ENCODE data around the gene INPPL1. TPM values are rescaled to one million over a fixed set of nuclear protein-coding genes. Genes with fewer than 3 reads are reported as not detected.

INPPL1 gene
- total RNA-seq, 4 donors from 2014 or later = 25.0 to 68.8 (median 41.2) TPM

DNA sequence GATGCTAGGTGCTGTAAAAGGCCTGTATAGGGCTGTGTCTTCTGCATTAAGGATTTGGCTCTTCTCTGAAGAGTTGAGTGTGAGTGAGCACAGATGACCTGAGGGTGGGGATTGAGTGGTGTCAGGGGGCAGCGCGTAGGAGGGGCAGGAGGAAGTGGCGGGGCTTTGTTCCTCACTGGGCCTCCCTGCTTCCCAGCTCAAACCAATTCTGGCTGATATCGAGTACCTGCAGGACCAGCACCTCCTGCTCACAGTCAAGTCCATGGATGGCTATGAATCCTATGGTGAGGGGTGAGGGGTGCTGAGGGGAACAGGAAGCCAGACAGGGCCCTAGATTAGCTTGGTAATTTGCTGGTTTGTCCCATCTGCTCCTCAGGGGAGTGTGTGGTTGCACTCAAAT, 10.4 kb downstream of the INPPL1 start:
- TF ChIP-seq CTCF (IDR thresholded peaks at IDR 0.05) (no peak), POLR2A (IDR thresholded peaks at IDR 0.05) (no peak)
- no peak overlapping the region for H3K4me3 ChIP-seq (ENCODE audit: low read depth, poor library complexity, severe bottlenecking)
- peak in 1 of 2 donors; percentile 15 for DNase-seq (ENCODE audit: low spot score in 2 of 2)
- WGBS, 2 donors = 87 to 98% methylated on average over 4 of the region's 4 CpGs
- intact Hi-C loops (cut with DNase I; ENCODE audit: low total_unique reads) = no loop called here

DNA sequence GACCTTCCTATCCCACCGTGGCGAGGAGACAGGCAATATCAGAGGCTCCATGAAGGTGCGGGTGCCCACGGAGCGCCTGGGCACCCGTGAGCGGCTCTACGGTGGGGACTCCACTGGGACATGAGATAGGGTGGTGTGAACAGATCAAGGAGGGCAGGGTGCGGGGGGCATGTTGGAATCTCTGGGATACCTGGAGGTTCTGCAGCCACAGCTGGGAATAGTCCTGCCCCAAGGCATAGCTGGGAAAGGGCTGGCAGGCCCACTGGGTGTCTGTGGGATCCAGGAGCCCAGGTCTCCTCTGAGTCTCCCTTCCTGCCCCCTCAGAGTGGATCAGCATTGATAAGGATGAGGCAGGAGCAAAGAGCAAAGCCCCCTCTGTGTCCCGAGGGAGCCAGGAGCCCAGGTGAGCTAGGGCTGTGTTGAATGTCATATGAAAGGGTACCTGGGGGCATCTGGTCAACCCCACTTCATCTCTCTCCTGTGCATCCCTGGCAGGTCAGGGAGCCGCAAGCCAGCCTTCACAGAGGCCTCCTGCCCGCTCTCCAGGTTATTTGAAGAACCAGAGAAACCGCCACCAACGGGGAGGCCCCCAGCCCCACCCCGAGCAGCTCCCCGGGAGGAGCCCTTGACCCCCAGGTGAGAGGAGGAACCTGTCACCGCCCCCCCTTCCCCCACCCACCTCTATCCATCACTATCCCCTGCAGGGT, 10.9 kb downstream of the INPPL1 start:
- intact Hi-C loops (cut with DNase I; ENCODE audit: low total_unique reads) = no loop called here
- peak in 1 of 2 donors; percentile 84 for DNase-seq (ENCODE audit: low spot score in 2 of 2)
- 92 to 93% methylated on average over 9 to 17 of the region's 17 CpGs for WGBS, 2 donors
- no peak overlapping the region for H3K4me3 ChIP-seq (ENCODE audit: low read depth, poor library complexity, severe bottlenecking)
- no peak for TF ChIP-seq POLR2A (IDR thresholded peaks at IDR 0.05)
- no peak for TF ChIP-seq CTCF (IDR thresholded peaks at IDR 0.05)

DNA sequence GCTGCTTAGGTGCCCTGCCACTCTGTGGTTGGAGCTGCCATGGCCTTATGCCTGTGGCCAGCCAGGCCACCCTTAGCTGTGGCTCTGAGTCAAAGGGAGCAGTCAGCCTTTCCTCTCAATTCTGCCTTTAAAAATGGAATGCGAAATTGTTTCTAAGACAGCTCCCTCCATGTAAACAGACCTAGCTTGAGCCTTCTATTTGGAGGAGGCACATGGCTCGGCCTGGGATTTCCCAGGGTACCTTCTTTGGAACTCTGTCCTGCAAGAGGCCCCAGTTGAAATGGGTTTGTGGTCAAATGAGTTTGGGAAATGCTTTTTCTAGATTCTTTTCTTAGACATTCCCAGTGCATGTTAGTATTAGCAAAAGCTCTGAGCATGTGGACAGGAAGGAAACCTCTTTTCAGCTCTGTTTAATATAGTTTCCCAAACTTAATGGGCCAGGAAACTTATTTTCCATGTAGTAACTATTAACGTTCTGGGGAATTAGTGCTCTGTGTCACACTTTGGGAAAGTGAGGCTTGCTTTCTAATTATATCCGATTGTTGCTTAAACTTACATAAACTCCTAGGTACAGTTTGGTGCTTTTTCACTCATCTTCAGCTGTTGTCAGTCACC, 11.6 kb downstream of the INPPL1 start:
- H3K4me3 ChIP-seq (ENCODE audit: low read depth, poor library complexity, severe bottlenecking) = no peak overlapping the region
- TF ChIP-seq CTCF (IDR thresholded peaks at IDR 0.05) (no peak), POLR2A (IDR thresholded peaks at IDR 0.05) (no peak)
- WGBS, 2 donors = 60 to 66% methylated on average over 4 of the region's 4 CpGs
- intact Hi-C loops (cut with DNase I; ENCODE audit: low total_unique reads) = no loop called here
- no peak for DNase-seq (ENCODE audit: low spot score in 2 of 2)

- no peak overlapping the region for H3K4me3 ChIP-seq (ENCODE audit: low read depth, poor library complexity, severe bottlenecking)
- TF ChIP-seq CTCF (IDR thresholded peaks at IDR 0.05) (no peak), POLR2A (IDR thresholded peaks at IDR 0.05) (no peak)
- intact Hi-C loops (cut with DNase I; ENCODE audit: low total_unique reads) = no loop called here
- WGBS, 2 donors = 78 to 83% methylated on average over 2 of the region's 2 CpGs
- DNase-seq (ENCODE audit: low spot score in 2 of 2) = no peak
Measured at GRCh38 chr11:72236774-72237111, 12.2 kb downstream of the INPPL1 start.

- no peak for TF ChIP-seq POLR2A (IDR thresholded peaks at IDR 0.05)
- TF ChIP-seq CTCF (IDR thresholded peaks at IDR 0.05) = no peak
- H3K4me3 ChIP-seq (ENCODE audit: low read depth, poor library complexity, severe bottlenecking) = no peak overlapping the region
- 83 to 86% methylated on average over 18 to 21 of the region's 22 CpGs for WGBS, 2 donors
- DNase-seq (ENCODE audit: low spot score in 2 of 2) = peak in 1 of 2 donors; percentile 83
- intact Hi-C loops (cut with DNase I; ENCODE audit: low total_unique reads) = no loop called here
Measured at GRCh38 chr11:72237112-72237931, 12.8 kb downstream of the INPPL1 start.

Measured in lower leg skin (tissue), 4 donors.